8988T (cell line): ENCODE results near the gene E2F3.
"Not testable (repeated sequence)": the region's sequence is repeated elsewhere in the genome, so short reads cannot be mapped to it uniquely, and the experiment has no call there.

Experiments
- DNase-seq: peaks from one replicate; pipeline ENCODE4 v3.0.0; 2011

Gene E2F3

DNA sequence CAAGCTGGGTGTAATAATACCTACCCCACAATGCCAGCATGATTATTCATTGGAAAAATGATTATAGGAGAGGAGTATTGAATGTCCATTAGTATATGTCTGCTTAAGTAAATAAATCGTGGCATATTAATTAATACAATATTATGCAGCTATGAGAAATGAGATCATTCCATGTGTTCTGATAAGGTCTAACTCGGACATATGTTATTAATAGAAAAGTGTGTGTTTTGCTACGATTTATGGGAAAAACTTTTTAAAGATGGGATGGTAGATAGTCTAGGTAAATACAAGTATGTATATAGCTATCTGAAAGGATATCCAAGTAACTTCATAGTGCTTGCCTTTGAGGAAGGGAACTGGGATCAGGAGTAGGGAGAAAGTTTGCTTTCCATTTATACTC lies 71.1 kb downstream of the E2F3 start:
- DNase-seq, result no peak

DNA sequence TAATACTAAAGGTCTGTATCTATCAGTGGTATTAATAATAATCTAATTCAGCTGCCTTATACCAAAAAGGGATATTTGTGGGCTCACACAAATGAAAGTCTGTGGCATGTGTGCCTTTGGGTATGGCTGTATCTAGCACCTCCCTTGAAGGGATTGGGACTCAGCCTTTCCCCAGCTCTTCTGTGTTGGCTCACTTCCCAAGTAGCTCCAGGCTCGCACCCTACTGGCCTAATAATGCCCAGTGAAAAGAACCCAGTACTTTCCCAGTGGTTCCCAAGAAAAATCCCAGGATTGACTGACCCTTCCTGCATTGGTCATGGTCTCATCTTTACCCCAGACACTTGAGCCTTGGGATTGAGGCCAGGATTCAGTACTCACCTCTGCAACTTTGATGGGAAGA lies 71.8 kb downstream of the E2F3 start:
- no peak for DNase-seq

GRCh38 chr6:20474874-20475542 lies 73.3 kb downstream of the E2F3 start:
- DNase-seq, result no peak

DNA sequence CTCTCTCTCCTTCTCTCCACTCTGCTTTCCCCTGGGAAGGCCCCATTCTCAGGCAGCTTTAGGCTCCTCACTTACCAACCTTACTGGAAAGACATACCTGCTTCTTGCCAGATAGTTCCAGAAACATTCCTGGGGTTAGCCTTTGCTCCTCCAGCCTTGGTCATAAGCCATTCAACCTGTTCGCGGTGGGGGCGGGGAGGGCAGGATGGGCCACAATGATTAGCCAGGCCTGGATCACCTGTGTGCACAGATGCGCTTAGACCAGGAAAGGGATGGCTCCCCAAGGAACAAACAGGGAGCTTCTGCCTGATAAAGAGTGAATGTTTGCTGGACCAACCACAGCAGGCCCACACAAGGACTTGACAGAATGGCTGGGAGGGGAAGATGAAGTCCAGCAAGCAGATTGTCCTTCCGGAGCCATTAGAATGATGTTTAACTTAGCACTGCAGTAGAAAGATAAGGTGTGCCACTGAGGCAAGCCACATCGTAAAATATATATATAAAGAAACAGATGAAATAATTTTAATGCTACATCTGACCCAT lies 74.9 kb downstream of the E2F3 start:
- no peak for DNase-seq

GRCh38 chr6:20477485-20477884 lies 75.8 kb downstream of the E2F3 start:
- DNase-seq, result no peak

DNA sequence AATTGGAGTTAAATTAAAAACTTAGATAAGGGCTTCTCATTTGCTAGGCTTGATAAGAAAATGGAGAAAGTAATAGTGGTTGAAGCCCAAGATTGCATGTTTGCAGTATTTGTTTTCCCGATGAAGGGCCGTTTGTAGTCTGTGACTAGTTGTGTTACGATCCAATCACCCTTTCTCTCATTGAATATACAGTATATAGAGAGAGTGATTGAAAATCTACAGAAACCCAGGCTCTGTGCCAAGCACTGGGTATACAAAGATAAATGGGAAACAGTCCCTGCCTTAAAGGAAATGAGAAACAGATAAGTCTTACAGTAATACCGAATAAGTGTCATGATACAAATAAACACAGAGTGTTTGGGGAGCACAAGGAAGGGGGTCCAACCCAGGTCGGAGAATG lies 77.4 kb downstream of the E2F3 start:
- no peak for DNase-seq

DNA sequence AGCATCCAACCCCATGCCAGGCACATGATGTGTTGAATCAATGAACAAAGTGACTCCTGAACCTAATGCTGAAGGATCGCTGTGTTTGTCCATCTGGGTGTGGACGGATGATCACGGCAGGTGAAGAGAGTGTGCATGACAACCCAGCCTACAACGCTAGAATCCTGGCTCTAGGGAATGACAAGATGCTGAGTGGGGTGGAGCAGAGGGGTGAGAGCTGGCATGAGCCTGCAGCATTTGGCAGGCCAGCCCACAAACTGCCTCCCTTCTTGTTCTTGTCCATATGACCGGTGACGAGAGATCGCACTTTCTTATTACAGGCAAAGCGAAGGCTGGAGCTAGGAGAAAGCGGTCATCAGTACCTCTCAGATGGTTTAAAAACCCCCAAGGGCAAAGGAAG lies 77.8 kb downstream of the E2F3 start:
- DNase-seq, result no peak

- DNase-seq, result no peak
Observed at GRCh38 chr6:20481281-20481680, 79.6 kb downstream of the E2F3 start.

DNA sequence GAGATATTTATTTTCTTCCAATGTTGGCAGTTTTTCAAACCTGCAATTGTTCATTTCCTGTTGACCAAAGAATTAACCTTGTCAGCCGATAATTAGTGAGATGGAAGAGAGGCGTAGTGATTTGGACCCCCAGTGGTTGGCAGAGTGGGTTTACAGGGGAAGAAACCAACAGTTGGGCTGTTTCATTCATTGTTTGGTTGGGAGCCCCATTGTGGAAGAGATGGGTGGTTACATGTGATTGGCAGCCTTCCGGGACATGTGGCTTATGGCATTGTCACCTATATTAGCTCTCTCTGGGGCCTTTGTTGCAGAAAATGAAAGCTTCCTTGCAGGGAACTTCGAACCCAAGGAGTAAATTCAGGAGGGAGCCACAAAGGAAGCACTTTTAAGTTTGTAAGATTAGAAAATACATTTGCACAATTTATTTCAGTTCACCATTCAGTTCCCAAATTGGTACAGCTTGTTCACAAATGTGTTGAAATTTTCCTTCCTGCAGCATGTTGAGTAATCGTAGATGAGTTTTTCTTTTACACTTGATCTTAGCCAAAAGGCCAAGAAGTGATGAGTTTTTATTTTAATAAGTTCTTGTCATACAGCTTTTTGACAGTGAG lies 82.3 kb downstream of the E2F3 start:
- no peak for DNase-seq

- no peak for DNase-seq
Observed at GRCh38 chr6:20486641-20487040, 85.0 kb downstream of the E2F3 start.

DNA sequence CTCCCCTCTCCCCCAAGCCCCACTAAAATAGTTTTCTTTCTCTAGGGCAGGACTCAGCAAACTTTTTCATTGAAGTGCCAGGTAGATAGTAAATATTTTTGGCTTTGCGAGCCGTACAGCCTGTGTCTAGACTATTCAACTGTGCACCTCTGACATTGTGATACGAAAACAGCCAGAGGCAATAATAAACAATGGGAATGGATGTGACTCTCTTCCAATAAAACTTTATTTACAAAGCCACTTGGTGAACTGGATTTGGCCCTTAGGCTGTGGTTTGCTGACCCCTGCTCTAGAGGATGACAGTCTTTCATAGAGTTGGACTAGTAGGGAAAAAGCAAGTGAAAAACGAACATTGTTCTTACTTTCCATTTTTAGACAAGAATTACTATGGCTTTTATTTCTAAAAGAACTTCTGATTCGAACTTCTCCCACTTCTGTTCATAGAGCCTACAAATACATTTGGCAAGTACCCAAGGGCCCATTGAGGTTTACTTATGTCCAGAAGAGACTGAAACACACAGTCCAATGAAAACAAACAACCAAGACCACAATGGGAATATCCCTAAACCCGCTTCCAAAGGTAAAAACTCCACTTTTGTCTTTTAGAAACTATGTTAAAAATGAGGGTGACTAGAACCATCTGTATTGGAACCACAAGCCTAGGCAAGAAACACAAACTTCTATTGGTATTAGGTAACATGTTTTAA lies 86.1 kb downstream of the E2F3 start:
- DNase-seq, result no peak

- no peak for DNase-seq
Observed at GRCh38 chr6:20490591-20490990, 88.9 kb downstream of the E2F3 start.

DNA sequence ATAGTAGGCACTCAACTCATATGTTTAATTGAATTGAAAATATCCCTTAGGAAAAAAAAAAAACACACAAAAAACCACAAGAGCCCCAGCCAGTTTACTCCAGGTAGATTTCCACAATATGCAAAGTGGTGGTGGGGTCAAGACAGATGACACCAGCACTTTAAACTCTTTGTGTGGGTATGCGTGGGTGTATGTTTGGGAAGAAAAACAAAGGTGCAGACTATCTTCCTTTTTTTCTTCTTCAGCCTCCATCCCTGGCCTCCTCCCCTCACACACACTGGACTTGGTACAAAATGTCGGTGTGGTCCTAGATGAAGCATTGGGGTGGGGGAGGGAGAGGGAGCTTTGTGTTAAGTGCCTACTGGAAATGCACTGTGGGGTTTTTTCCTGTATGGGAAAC lies 90.4 kb downstream of the E2F3 start:
- no peak for DNase-seq

GRCh38 chr6:20497216-20498040 lies 95.7 kb downstream of the E2F3 start:
- no peak for DNase-seq

DNA sequence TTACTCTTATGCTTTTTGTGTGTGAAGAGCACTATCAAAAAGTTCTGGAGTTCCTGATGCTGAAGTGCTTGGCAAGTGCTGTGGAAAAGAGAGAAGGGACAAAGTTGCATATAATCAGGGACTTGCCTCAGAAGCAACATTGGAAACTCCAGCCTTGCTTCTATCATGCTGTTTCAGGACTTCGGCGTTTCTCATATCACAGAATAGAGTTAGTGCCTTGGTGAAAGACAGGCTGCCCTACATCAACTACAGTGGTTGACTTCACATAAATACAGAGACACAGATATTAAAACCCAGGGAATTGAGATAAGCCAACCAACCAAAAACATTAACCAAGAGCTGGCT lies 96.3 kb downstream of the E2F3 start:
- DNase-seq, result no peak

DNA sequence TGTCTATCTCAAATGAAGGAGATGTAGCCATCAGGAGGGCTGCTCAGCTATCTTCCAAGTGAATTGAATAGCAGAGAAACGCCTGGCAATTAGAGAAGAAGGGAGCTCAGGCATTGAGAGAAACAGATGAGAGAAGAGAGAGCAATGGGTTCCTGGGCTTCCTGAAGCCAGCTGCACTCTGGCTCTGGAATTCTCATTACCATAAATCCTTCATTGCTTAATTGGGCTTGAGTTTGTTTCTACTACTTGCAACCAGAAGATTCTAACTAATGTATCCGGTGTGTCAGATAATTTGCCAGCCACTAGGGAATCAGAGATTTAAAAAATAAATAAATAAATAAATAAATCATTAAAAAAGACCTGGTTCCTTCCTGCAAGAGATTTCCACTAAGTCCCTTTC lies 107.5 kb downstream of the E2F3 start:
- DNase-seq, result no peak

GRCh38 chr6:20511852-20512251 lies 110.2 kb downstream of the E2F3 start:
- no peak for DNase-seq

DNA sequence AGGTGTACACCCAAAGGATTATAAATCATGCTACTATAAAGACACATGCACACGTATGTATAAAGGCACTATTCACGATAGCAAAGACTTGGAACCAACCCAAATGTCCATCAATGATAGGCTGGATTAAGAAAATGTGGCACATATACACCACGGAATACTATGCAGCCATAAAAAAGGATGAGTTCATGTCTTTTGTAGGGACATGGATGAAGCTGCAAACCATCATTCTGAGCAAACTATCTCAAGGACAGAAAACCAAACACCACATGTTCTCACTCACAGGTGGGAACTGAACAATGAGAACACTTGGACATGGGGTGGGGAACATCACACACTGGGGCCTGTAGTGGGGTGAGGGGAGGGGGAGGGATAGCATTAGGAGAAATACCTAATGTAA lies 123.5 kb downstream of the E2F3 start:
- not testable (repeated sequence) for DNase-seq

GRCh38 chr6:20529086-20529448 lies 127.4 kb downstream of the E2F3 start:
- not testable (repeated sequence) for DNase-seq

GRCh38 chr6:20532881-20533280 lies 131.2 kb downstream of the E2F3 start:
- DNase-seq, result no peak

- DNase-seq, result no peak
Observed at GRCh38 chr6:20533746-20534294, 132.1 kb downstream of the E2F3 start.

DNA sequence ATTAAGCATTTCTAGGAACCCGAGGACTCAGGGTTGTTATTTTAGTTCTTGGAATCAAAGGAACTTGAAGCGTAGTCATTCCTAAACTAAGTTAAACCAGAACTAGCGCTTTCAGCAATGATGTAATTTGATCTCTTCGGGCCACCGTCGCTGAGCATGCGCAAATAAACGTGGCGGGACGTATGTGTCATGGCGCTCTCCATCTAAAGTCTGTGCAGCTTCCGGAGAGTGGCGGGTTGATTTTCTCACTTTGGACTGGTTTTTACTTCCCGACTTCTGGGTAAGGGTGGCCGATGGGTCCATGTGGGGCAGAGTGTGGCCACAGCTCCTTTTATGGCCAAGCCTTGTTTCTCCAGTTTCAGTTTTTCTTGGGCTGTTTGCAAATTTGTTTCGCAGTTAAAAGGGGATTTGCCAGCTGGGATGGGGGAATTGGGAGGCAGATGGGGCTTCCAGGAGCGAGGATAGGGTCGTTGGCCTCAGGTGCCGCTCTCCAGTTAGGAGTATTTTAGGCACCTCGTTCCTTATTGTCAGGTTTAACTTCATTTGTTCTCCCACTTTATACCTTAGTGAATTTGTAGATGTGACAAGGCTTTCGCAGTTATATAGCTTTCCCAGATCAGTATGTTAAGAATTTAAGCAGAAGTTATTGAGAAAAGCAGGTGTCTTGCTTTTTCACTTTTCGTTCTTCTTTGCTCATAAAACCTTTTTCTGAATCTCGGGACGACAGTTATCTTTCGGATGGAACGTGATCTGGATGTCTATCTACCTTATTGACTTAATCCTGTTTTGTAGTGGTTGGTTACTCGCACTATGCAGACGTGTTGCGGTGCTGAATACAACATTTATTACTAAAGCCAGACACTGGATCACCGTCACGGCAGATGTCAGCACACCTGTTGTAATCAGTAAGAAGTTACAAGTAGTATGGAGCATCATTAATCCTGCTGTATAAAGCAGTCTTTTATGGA lies 132.9 kb downstream of the E2F3 start, which contains the start of gene CDKAL1:
TSS of gene CDKAL1 (plus strand) at position 163 of the 968 bp plus-strand sequence. CDS start 11,894 bp downstream, outside the sequence.
- no peak for DNase-seq
